H1 (cell line): ENCODE data around the gene DLEC1. TPM values are rescaled to one million over a fixed set of nuclear protein-coding genes. Genes with fewer than 3 reads are reported as not detected.
"Not testable (repeated sequence)": the region's sequence is repeated elsewhere in the genome, so short reads cannot be mapped to it uniquely, and the experiment has no call there.

Source experiments
- CTCF ChIA-PET: fragments of 300-600 bp; sonication (Branson Sonifier 250); formaldehyde crosslinking; loops from one replicate; lab custom pipeline; 2021; ENCODE audit not compliant: partially characterized antibody; lab: Charles Lee
- POLR2A ChIA-PET: fragments of 300-600 bp; sonication (Branson Sonifier 250); formaldehyde crosslinking; loops from one replicate; lab custom pipeline; 2021; ENCODE audit warnings: inconsistent platforms; ENCODE audit not compliant: partially characterized antibody; lab: Charles Lee
- DNase-seq, 2 experiments: peaks; one replicate each; pipeline versions ENCODE4 v3.0.0 to v3.0.0-alpha.2; 2010 to 2022; ENCODE audit warnings: low spot score in 2 of 2, low read depth in 1 of 2, mixed read lengths in 1 of 2
- FAIRE-seq: peaks from 2 replicates; lab custom pipeline; 2011; peaks lifted over from hg19 to GRCh38; lab: Jason Lieb, UNC
- H2AFZ ChIP-seq: 2 replicates; pipeline ENCODE4 v1.8.1; 2012; ENCODE audit warnings: low read length, inconsistent platforms
- H2AK5ac ChIP-seq: 2 replicates; pipeline ENCODE4 v1.6.1; 2013; ENCODE audit warnings: low read depth, low read length
- H2BK120ac ChIP-seq: replicated peaks from 2 replicates; pipeline ENCODE3; 2013; ENCODE audit warnings: low read depth, low read length, inconsistent platforms
- H2BK12ac ChIP-seq: 2 replicates; pipeline ENCODE4 v1.6.1; 2013; ENCODE audit warnings: low read depth, low read length
- H2BK15ac ChIP-seq: 2 replicates; pipeline ENCODE4 v1.6.1; 2013; ENCODE audit warnings: low read length
- H2BK20ac ChIP-seq: 2 replicates; pipeline ENCODE4 v1.6.1; 2013; ENCODE audit warnings: low read length
- H2BK5ac ChIP-seq: 2 replicates; pipeline ENCODE4 v1.6.1; 2013; ENCODE audit warnings: low read depth, low read length
- H3K14ac ChIP-seq: 2 replicates; pipeline ENCODE4 v1.6.1; 2013; ENCODE audit warnings: inconsistent platforms; ENCODE audit not compliant: insufficient read length
- H3K18ac ChIP-seq: 2 replicates; pipeline ENCODE4 v1.6.1; 2013; ENCODE audit warnings: low read length; ENCODE audit errors: extremely low read depth
- H3K23ac ChIP-seq: 2 replicates; pipeline ENCODE4 v1.6.1; 2013; ENCODE audit warnings: inconsistent platforms; ENCODE audit not compliant: insufficient read length
- H3K23me2 ChIP-seq: 2 replicates; pipeline ENCODE4 v1.6.1; 2013; ENCODE audit warnings: low read depth, low read length
- H3K27ac ChIP-seq: 2 replicates; pipeline ENCODE4 v1.6.1; 2011; ENCODE audit warnings: low read depth, low read length, inconsistent platforms
- H3K27me3 ChIP-seq, 4 experiments: replicated peaks in 1 of 4; 1 replicate in 1 of 4; 2 replicates in 3 of 4; pipeline versions ENCODE4 v1.6.1 to v1.8.1; 2011 to 2013; ENCODE audit warnings: low read length in 3 of 4, mild to moderate bottlenecking in 3 of 4, inconsistent platforms in 2 of 4, mixed read lengths in 2 of 4, moderate library complexity in 1 of 4; ENCODE audit not compliant: control insufficient read depth in 3 of 4, insufficient read depth in 3 of 4; ENCODE audit errors: extremely low read depth in 1 of 4
- H3K36me3 ChIP-seq, 4 experiments: 2 replicates each; pipeline versions ENCODE4 v1.6.1 to v1.8.1; 2011 to 2013; ENCODE audit warnings: mild to moderate bottlenecking in 4 of 4, low read length in 3 of 4, moderate library complexity in 2 of 4, control low read depth in 1 of 4, inconsistent platforms in 1 of 4; ENCODE audit not compliant: insufficient read depth in 4 of 4, control insufficient read depth in 2 of 4
- H3K4ac ChIP-seq: replicated peaks from 2 replicates; pipeline ENCODE3; 2013; ENCODE audit warnings: low read length, low read depth, mixed read lengths, inconsistent platforms; ENCODE audit not compliant: insufficient read length
- H3K4me1 ChIP-seq, 4 experiments: replicated peaks in 1 of 4; 1 replicate in 1 of 4; 2 replicates in 3 of 4; pipeline versions ENCODE4 v1.6.1 to v1.8.1; 2011 to 2013; ENCODE audit warnings: low read length in 3 of 4, inconsistent platforms in 2 of 4, mixed read lengths in 1 of 4; ENCODE audit not compliant: insufficient read depth in 4 of 4, control insufficient read depth in 3 of 4
- H3K4me2 ChIP-seq, 2 experiments: 2 replicates each; pipeline versions ENCODE4 v1.6.1 to v1.8.1; 2011 to 2013; ENCODE audit warnings: low read depth in 2 of 2, low read length in 2 of 2, control low read depth in 1 of 2, inconsistent platforms in 1 of 2, mild to moderate bottlenecking in 1 of 2; ENCODE audit not compliant: insufficient read depth in 1 of 2
- H3K4me3 ChIP-seq, 4 experiments: fragments of 200-600, 300-600 bp in 1 of 4; sonication (generic), shearing (Covaris generic), sonication (Bioruptor Twin) in 1 of 4; 2 replicates each; pipeline versions ENCODE4 v1.5.1 to v1.8.1; 2011 to 2016; ENCODE audit warnings: low read length in 4 of 4, low read depth in 3 of 4, control low read depth in 2 of 4, inconsistent platforms in 2 of 4, mild to moderate bottlenecking in 2 of 4, mixed read lengths in 1 of 4, moderate library complexity in 1 of 4; ENCODE audit not compliant: insufficient read depth in 2 of 4; ENCODE audit errors: extremely low read depth in 1 of 4
- H3K56ac ChIP-seq: replicated peaks from 2 replicates; pipeline ENCODE3; 2013; ENCODE audit warnings: low read depth, mild to moderate bottlenecking, mixed read lengths, low read length, inconsistent platforms; ENCODE audit not compliant: insufficient read length
- H3K79me1 ChIP-seq: 2 replicates; pipeline ENCODE4 v1.6.1; 2013; ENCODE audit warnings: low read depth, low read length, control low read depth
- H3K79me2 ChIP-seq, 2 experiments: 2 replicates each; pipeline versions ENCODE4 v1.6.1 to v1.8.1; 2012 to 2013; ENCODE audit warnings: low read length in 2 of 2, mild to moderate bottlenecking in 2 of 2, inconsistent platforms in 1 of 2; ENCODE audit not compliant: insufficient read depth in 2 of 2, control insufficient read depth in 1 of 2
- H3K9ac ChIP-seq, 4 experiments: replicated peaks in 1 of 4; 1 replicate in 1 of 4; 2 replicates in 3 of 4; pipeline versions ENCODE4 v1.6.1 to v1.8.1; 2011 to 2013; ENCODE audit warnings: low read depth in 3 of 4, low read length in 3 of 4, control low read depth in 2 of 4, mild to moderate bottlenecking in 2 of 4, moderate library complexity in 2 of 4, inconsistent platforms in 1 of 4; ENCODE audit errors: extremely low read depth in 1 of 4
- H3K9me3 ChIP-seq, 2 experiments: 2 replicates each; pipeline versions ENCODE4 v1.6.1 to v1.8.1; 2012 to 2013; ENCODE audit warnings: mild to moderate bottlenecking in 2 of 2, moderate library complexity in 2 of 2, control low read depth in 1 of 2, inconsistent platforms in 1 of 2, low read depth in 1 of 2, low read length in 1 of 2, mixed read lengths in 1 of 2; ENCODE audit not compliant: insufficient read depth in 2 of 2
- H4K20me1 ChIP-seq, 2 experiments: replicated peaks in 1 of 2; 2 replicates each; pipeline versions ENCODE3 to v1.8.1; 2011 to 2013; ENCODE audit warnings: inconsistent platforms in 2 of 2, low read length in 2 of 2, mild to moderate bottlenecking in 1 of 2; ENCODE audit not compliant: insufficient read depth in 2 of 2, control insufficient read depth in 1 of 2
- H4K5ac ChIP-seq: 2 replicates; pipeline ENCODE4 v1.6.1; 2013; ENCODE audit warnings: low read length, low read depth, mixed read lengths, inconsistent platforms; ENCODE audit not compliant: insufficient read length
- H4K8ac ChIP-seq: 2 replicates; pipeline ENCODE4 v1.8.0; 2013; ENCODE audit warnings: mild to moderate bottlenecking, moderate library complexity, low read length, inconsistent platforms; ENCODE audit not compliant: insufficient read depth; ENCODE audit errors: extremely low read depth
- H4K91ac ChIP-seq: replicated peaks from 2 replicates; pipeline ENCODE3; 2013; ENCODE audit warnings: low read length, mixed read lengths, inconsistent platforms; ENCODE audit not compliant: insufficient read length
- BACH1 ChIP-seq: IDR thresholded peaks from 2 replicates; pipeline ENCODE4 v1.6.1; 2012; ENCODE audit warnings: low read length, improper control_type of control experiment
- CBX5 ChIP-seq: fragments of 300-800, 300-1000 bp; sonication (generic); IDR thresholded peaks from 2 replicates; pipeline ENCODE4 v1.7.1; 2016; ENCODE audit warnings: antibody characterized with exemption, low read length, low read depth
- CHD1 ChIP-seq: IDR thresholded peaks from 2 replicates; pipeline ENCODE4 v1.6.1; 2012; ENCODE audit warnings: low read depth, low read length, improper control_type of control experiment
- CREB1 ChIP-seq: IDR thresholded peaks from 2 replicates; pipeline ENCODE4 v1.6.1; 2012; ENCODE audit warnings: inconsistent platforms
- CTBP2 ChIP-seq: IDR thresholded peaks from 2 replicates; pipeline ENCODE4 v1.7.0; 2011; ENCODE audit warnings: borderline replicate concordance, mild to moderate bottlenecking, moderate library complexity, mixed read lengths, low read length; ENCODE audit not compliant: insufficient read depth, insufficient read length
- EGR1 ChIP-seq: IDR thresholded peaks from 2 replicates; pipeline ENCODE4 v1.6.1; 2011; ENCODE audit warnings: low read depth, low read length, borderline replicate concordance
- KDM5A ChIP-seq: fragments of 200-600 bp; IDR thresholded peaks from 2 replicates; pipeline ENCODE4 v1.7.1; 2012; ENCODE audit warnings: mild to moderate bottlenecking, low read length, inconsistent platforms, mixed read lengths
- MAFK ChIP-seq: IDR thresholded peaks from 2 replicates; pipeline ENCODE4 v1.6.1; 2012; ENCODE audit warnings: low read depth, mild to moderate bottlenecking, improper control_type of control experiment, low read length
- PHF8 ChIP-seq: fragments of 200-600 bp; sonication (generic); conservative IDR thresholded peaks from 2 replicates; pipeline ENCODE4 v1.7.1; 2012; ENCODE audit warnings: low read depth, mild to moderate bottlenecking, inconsistent platforms, low read length, moderate library complexity
- POLR2AphosphoS5 ChIP-seq: IDR thresholded peaks from 2 replicates; pipeline ENCODE4 v1.6.1; 2011; ENCODE audit warnings: low read depth, low read length
- WGBS, 2 experiments: shearing (Covaris generic) in 1 of 2; methylation state at CpG; one replicate each; pipeline versions ENCODE4 v1.1.6 to v1.1.7; 2013 to 2015; ENCODE audit warnings: low lambda C conversion rate in 2 of 2, mixed read lengths in 2 of 2, inconsistent platforms in 1 of 2, low coverage in 1 of 2, missing lambda C conversion rate in 1 of 2; ENCODE audit not compliant: insufficient replicate concordance in 2 of 2, insufficient coverage in 1 of 2, insufficient read length in 1 of 2; ENCODE audit errors: extremely low coverage in 1 of 2, missing lambda C conversion rate in 1 of 2; 5-methylcytosine and 5-hydroxymethylcytosine counted together
- polyA plus RNA-seq, 7 experiments: library from polyadenylated mRNA; depleted of rRNA in 3 of 7; stranded (reverse) in 5 of 7; unstranded in 2 of 7; fragments of >200 nt in 5 of 7; fragments of 200-250 nt in 2 of 7; gene quantifications; 1 replicate in 5 of 7; 2 replicates in 1 of 7; 4 replicates in 1 of 7; pipeline versions ENCODE4 v1.2.1 to v1.2.3, GENCODE V29; 2011 to 2013; ENCODE audit warnings: missing spikeins in 2 of 7, mixed read lengths in 2 of 7
- total RNA-seq: library from RNA; stranded (reverse); fragmentation: NEBNext Ultra II Directional; extraction: Animal tissue kit (Norgen Biotek cat#: 25700); gene quantifications from 2 replicates; pipeline ENCODE4 v1.2.1, GENCODE V29; 2021

The DLEC1 gene
- total and polyA plus RNA-seq, 2 of the 8 experiments (the other 6 are each of a cell fraction or from before 2014, with no cell fraction given) = 0.26 to 0.76 TPM

DNA sequence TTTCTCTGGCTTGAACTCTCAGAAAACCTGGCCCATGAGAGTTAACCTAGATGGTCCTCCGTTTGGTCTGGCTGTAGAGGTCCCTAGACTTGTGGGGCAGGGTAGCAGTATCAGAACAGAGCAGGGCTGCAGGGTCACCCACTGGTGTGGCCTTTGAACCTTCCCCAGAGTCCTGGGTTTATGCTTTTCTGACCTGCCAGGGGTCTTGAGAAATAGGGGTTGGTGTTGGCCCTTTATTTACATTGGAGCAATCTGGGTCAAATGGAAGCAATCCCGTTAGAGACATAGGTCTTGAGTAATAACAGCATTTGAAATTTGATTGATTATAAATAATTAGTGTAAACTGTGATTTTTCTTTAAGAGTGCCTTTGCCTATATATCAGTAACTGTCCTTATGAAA, 23.8 kb downstream of the DLEC1 start (continued):
- no peak for TF ChIP-seq BACH1
- no peak for TF ChIP-seq CTBP2
- TF ChIP-seq EGR1 = no peak
- no peak for TF ChIP-seq CREB1
- no peak for TF ChIP-seq CHD1
- no peak for TF ChIP-seq PHF8
- TF ChIP-seq CBX5 = no peak
- TF ChIP-seq POLR2AphosphoS5 = no peak
- TF ChIP-seq MAFK = no peak
- no peak for TF ChIP-seq KDM5A

DNA sequence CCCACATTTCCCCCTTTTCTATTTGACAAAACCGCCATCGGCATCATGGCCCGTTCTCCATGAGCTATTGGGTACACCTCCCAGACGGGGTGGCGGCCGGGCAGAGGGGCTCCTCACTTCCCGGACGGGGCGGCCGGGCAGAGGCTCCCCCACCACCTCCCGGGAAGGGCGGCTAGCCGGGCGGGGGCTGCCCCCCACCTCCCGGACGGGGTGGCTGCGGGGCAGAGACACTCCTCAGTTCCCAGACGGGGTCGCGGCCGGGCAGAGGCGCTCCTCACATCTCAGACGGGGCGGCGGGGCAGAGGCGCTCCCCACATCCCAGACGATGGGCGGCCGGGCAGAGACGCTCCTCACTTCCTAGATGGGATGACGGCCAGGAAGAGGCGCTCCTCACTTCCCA, 25.4 kb downstream of the DLEC1 start:
- H3K79me1 ChIP-seq, H3K56ac ChIP-seq, H4K8ac ChIP-seq, POLR2A ChIA-PET, H3K23ac ChIP-seq, H3K4ac ChIP-seq, H4K91ac ChIP-seq, H2BK15ac ChIP-seq, H4K20me1 ChIP-seq, H2BK120ac ChIP-seq, H3K4me3 ChIP-seq, H3K9ac ChIP-seq, H4K5ac ChIP-seq, CTCF ChIA-PET, H3K18ac ChIP-seq, H2AK5ac ChIP-seq, H2BK12ac ChIP-seq, FAIRE-seq, H3K36me3 ChIP-seq, H3K4me1 ChIP-seq, H3K14ac ChIP-seq, DNase-seq, H3K79me2 ChIP-seq, H3K4me2 ChIP-seq, H3K23me2 ChIP-seq, H2BK5ac ChIP-seq, H3K27ac ChIP-seq, H2AFZ ChIP-seq, H2BK20ac ChIP-seq, H3K27me3 ChIP-seq: not testable (repeated sequence)
- H3K9me3 ChIP-seq = peaks cover 4 to 16% of the 10 kb centered on the region in 2 experiments; a peak in 3 of 4 replicates
- WGBS, 2 experiments = 78% methylated on average over 3 of the region's 32 CpGs; no CpG with 5 or more reads in 1 of the 2 experiments
